Stimulated activated CD4-positive, alpha-beta T cell treated with anti-CD3 and anti-CD28 coated beads, Interleukin-12 subunit alpha, Interleukin-12 subunit beta, amount 100 ng/mL, for 48 hours (primary cell): ENCODE data around the gene FOXD4L5.
"Not testable (repeated sequence)": the region's sequence is repeated elsewhere in the genome, so short reads cannot be mapped to it uniquely, and the experiment has no call there.

Source experiments
- DNase-seq, 3 donors: peaks; one replicate each; pipeline ENCODE4 v3.0.0-alpha.2; 2020; ENCODE audit warnings: low read depth in 2 of 3, low spot score in 1 of 3

FOXD4L5 gene

DNA sequence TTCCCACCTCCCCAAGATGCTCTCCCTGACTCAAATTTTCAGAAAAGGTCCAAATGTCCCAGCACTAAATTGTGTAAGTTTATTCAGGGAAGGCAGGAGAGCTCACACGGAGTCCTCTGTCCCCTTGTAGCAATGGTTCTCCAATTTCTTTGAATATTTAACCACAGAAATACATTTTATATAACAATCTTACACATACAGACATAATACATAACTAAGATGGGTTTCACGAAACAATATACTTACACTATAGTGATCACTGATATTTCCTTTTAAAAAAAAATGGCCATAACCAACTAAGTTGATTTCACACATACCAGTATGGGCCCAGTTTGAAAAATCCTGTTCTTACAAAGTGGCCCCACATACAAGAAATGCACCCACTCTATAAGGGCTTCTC lies at the start of gene FOXD4L5:
FOXD4L5 (minus strand) TSS at position 101 of the 400 bp plus-strand sequence. CDS start 832 bp downstream, outside the sequence.
- DNase-seq, result not testable (repeated sequence)

GRCh38 chr9:65283943-65284342 lies 1.1 kb downstream of the FOXD4L5 start:
- not testable (repeated sequence) for DNase-seq

- DNase-seq, result not testable (repeated sequence)
These were observed 2.0 kb downstream of the FOXD4L5 start for GRCh38 chr9:65282976-65283375.
